Activated naive CD4-positive, alpha-beta T cell treated with anti-CD3 and anti-CD28 coated beads, Interleukin-2, amount 50 U/mL, for 24 hours (primary cell): Measurements from ENCODE around the gene UMPS.

Source experiments
- H3K27ac Mint-ChIP-seq: one replicate; pipeline ENCODE4 v1.8.0; 2021; ENCODE audit warnings: mild to moderate bottlenecking, mixed read lengths
- H3K27me3 Mint-ChIP-seq: one replicate; pipeline ENCODE4 v1.8.0; 2021; ENCODE audit warnings: mixed read lengths
- H3K36me3 Mint-ChIP-seq: one replicate; pipeline ENCODE4 v1.8.0; 2021; ENCODE audit warnings: mixed read lengths
- H3K4me1 Mint-ChIP-seq: one replicate; pipeline ENCODE4 v1.8.0; 2021; ENCODE audit warnings: mixed read lengths
- H3K4me3 Mint-ChIP-seq: one replicate; pipeline ENCODE4 v1.8.0; 2021; ENCODE audit warnings: mild to moderate bottlenecking, mixed read lengths
- H3K9me3 Mint-ChIP-seq: one replicate; pipeline ENCODE4 v1.8.0; 2021; ENCODE audit warnings: mixed read lengths

Gene UMPS

GRCh38 chr3:124766113-124767095 lies 36.2 kb downstream of the UMPS start:
- no peak overlapping the region for H3K27ac Mint-ChIP-seq
- H3K4me3 Mint-ChIP-seq = no peak overlapping the region
- peaks cover 2% of the 10 kb centered on the region for H3K4me1 Mint-ChIP-seq
- no peaks in the 10 kb centered on the region for H3K36me3 Mint-ChIP-seq
- H3K27me3 Mint-ChIP-seq = no peaks in the 10 kb centered on the region
- no peaks in the 10 kb centered on the region for H3K9me3 Mint-ChIP-seq

- H3K36me3 Mint-ChIP-seq = no peaks in the 10 kb centered on the region
- H3K4me3 Mint-ChIP-seq = no peak overlapping the region
- no peaks in the 10 kb centered on the region for H3K4me1 Mint-ChIP-seq
- no peak overlapping the region for H3K27ac Mint-ChIP-seq
- no peaks in the 10 kb centered on the region for H3K9me3 Mint-ChIP-seq
- H3K27me3 Mint-ChIP-seq = no peaks in the 10 kb centered on the region
Observed at GRCh38 chr3:124767264-124767663, 37.0 kb downstream of the UMPS start.

GRCh38 chr3:124767691-124768090 lies 37.4 kb downstream of the UMPS start:
- Mint-ChIP-seq H3K9me3 (no peaks in the 10 kb centered on the region), H3K4me1 (no peaks in the 10 kb centered on the region), H3K27ac (no peak overlapping the region), H3K36me3 (no peaks in the 10 kb centered on the region), H3K27me3 (peaks cover 2% of the 10 kb centered on the region), H3K4me3 (no peak overlapping the region)

GRCh38 chr3:124768812-124769211 lies 38.6 kb downstream of the UMPS start:
- Mint-ChIP-seq H3K4me1 (no peaks in the 10 kb centered on the region), H3K9me3 (no peaks in the 10 kb centered on the region)

GRCh38 chr3:124769462-124769861 lies 39.2 kb downstream of the UMPS start:
- Mint-ChIP-seq H3K9me3 (no peaks in the 10 kb centered on the region), H3K27ac (no peak overlapping the region), H3K4me1 (no peaks in the 10 kb centered on the region), H3K27me3 (peaks cover 2% of the 10 kb centered on the region), H3K36me3 (no peaks in the 10 kb centered on the region), H3K4me3 (no peak overlapping the region)

More at GRCh38 chr3:124768812-124769211, 38.6 kb downstream of the UMPS start:
- H3K36me3 Mint-ChIP-seq = no peaks in the 10 kb centered on the region
- no peak overlapping the region for H3K27ac Mint-ChIP-seq
- H3K4me3 Mint-ChIP-seq = no peak overlapping the region
- peaks cover 2% of the 10 kb centered on the region for H3K27me3 Mint-ChIP-seq

- H3K27ac Mint-ChIP-seq = no peak overlapping the region
- peaks cover 2% of the 10 kb centered on the region for H3K27me3 Mint-ChIP-seq
- no peaks in the 10 kb centered on the region for H3K9me3 Mint-ChIP-seq
- H3K4me3 Mint-ChIP-seq = no peak overlapping the region
- H3K4me1 Mint-ChIP-seq = no peaks in the 10 kb centered on the region
- H3K36me3 Mint-ChIP-seq = no peaks in the 10 kb centered on the region
Observed at GRCh38 chr3:124770336-124771082, 40.3 kb downstream of the UMPS start.

GRCh38 chr3:124771083-124771445 lies 40.8 kb downstream of the UMPS start:
- Mint-ChIP-seq H3K27ac (no peak overlapping the region), H3K36me3 (no peaks in the 10 kb centered on the region), H3K9me3 (no peaks in the 10 kb centered on the region), H3K4me1 (no peaks in the 10 kb centered on the region), H3K27me3 (peaks cover 2% of the 10 kb centered on the region), H3K4me3 (no peak overlapping the region)

GRCh38 chr3:124772081-124772831 lies 42.0 kb downstream of the UMPS start:
- H3K4me1 Mint-ChIP-seq = no peaks in the 10 kb centered on the region

GRCh38 chr3:124773351-124774326 lies 43.4 kb downstream of the UMPS start:
- H3K27ac Mint-ChIP-seq = no peak overlapping the region
- no peaks in the 10 kb centered on the region for H3K9me3 Mint-ChIP-seq
- peaks cover 2% of the 10 kb centered on the region for H3K27me3 Mint-ChIP-seq
- no peaks in the 10 kb centered on the region for H3K36me3 Mint-ChIP-seq
- no peak overlapping the region for H3K4me3 Mint-ChIP-seq
- H3K4me1 Mint-ChIP-seq = no peaks in the 10 kb centered on the region

More at GRCh38 chr3:124772081-124772831, 42.0 kb downstream of the UMPS start:
- peaks cover 2% of the 10 kb centered on the region for H3K27me3 Mint-ChIP-seq
- no peak overlapping the region for H3K4me3 Mint-ChIP-seq
- H3K9me3 Mint-ChIP-seq = no peaks in the 10 kb centered on the region
- H3K27ac Mint-ChIP-seq = no peak overlapping the region
- no peaks in the 10 kb centered on the region for H3K36me3 Mint-ChIP-seq

GRCh38 chr3:124774327-124774718 lies 44.1 kb downstream of the UMPS start:
- Mint-ChIP-seq H3K9me3 (no peaks in the 10 kb centered on the region), H3K4me1 (no peaks in the 10 kb centered on the region), H3K27me3 (peaks cover 2% of the 10 kb centered on the region), H3K36me3 (no peaks in the 10 kb centered on the region), H3K4me3 (no peak overlapping the region), H3K27ac (no peak overlapping the region)

GRCh38 chr3:124774841-124775402 lies 44.7 kb downstream of the UMPS start:
- Mint-ChIP-seq H3K4me3 (no peak overlapping the region), H3K36me3 (no peaks in the 10 kb centered on the region), H3K9me3 (no peaks in the 10 kb centered on the region), H3K4me1 (no peaks in the 10 kb centered on the region), H3K27me3 (peaks cover 2% of the 10 kb centered on the region), H3K27ac (no peak overlapping the region)

GRCh38 chr3:124775877-124776276 lies 45.6 kb downstream of the UMPS start:
- Mint-ChIP-seq H3K4me1 (peaks cover 6% of the 10 kb centered on the region), H3K9me3 (no peaks in the 10 kb centered on the region), H3K27ac (no peak overlapping the region), H3K36me3 (no peaks in the 10 kb centered on the region), H3K27me3 (peaks cover 2% of the 10 kb centered on the region), H3K4me3 (no peak overlapping the region)

- Mint-ChIP-seq H3K9me3 (no peaks in the 10 kb centered on the region), H3K4me3 (no peak overlapping the region), H3K27ac (no peak overlapping the region), H3K36me3 (no peaks in the 10 kb centered on the region), H3K27me3 (peaks cover 2% of the 10 kb centered on the region), H3K4me1 (peaks cover 10% of the 10 kb centered on the region)
Observed at GRCh38 chr3:124776856-124777255, 46.6 kb downstream of the UMPS start.

- Mint-ChIP-seq H3K9me3 (no peaks in the 10 kb centered on the region), H3K36me3 (no peaks in the 10 kb centered on the region), H3K27ac (no peak overlapping the region), H3K4me3 (no peak overlapping the region), H3K4me1 (peaks cover 10% of the 10 kb centered on the region), H3K27me3 (no peaks in the 10 kb centered on the region)
Observed at GRCh38 chr3:124777762-124778470, 47.7 kb downstream of the UMPS start.
